Esophagus muscularis mucosa (tissue), 4 donors: Measurements from ENCODE around the gene SLC12A8. TPM values are rescaled to one million over a fixed set of nuclear protein-coding genes. Genes with fewer than 3 reads are reported as not detected.
A peak's percentile ranks its signal among the peaks of the same experiment; 100 is the strongest.

Experiments used
- DNase-seq: peaks from one replicate; pipeline ENCODE4 v3.0.0-alpha.2; 2017; ENCODE audit errors: extremely low spot score
- H3K27ac ChIP-seq, 4 donors: fragments of 200-600 bp; sonication (generic); replicated peaks in 1 of 4; 1 replicate in 3 of 4; 2 replicates in 1 of 4; pipeline ENCODE4 v1.5.1; 2016 to 2019; ENCODE audit warnings: mild to moderate bottlenecking in 1 of 4
- H3K27me3 ChIP-seq, 4 donors: fragments of 200-600 bp; sonication (generic); one replicate each; pipeline versions ENCODE4 v1.5.1 to v1.6.0; 2016 to 2019
- H3K36me3 ChIP-seq, 4 donors: fragments of 200-600 bp; sonication (generic); one replicate each; pipeline ENCODE4 v1.5.1; 2016 to 2019
- H3K4me1 ChIP-seq, 4 donors: fragments of 200-600 bp; sonication (generic); one replicate each; pipeline ENCODE4 v1.5.1; 2016 to 2019
- H3K4me3 ChIP-seq, 4 donors: fragments of 200-600 bp; sonication (generic); 1 replicate in 2 of 4; 2 replicates in 2 of 4; pipeline ENCODE4 v1.5.1; 2016 to 2019; ENCODE audit warnings: mild to moderate bottlenecking in 4 of 4, moderate library complexity in 1 of 4
- H3K9me3 ChIP-seq, 4 donors: fragments of 200-600 bp; sonication (generic); 1 replicate in 3 of 4; 2 replicates in 1 of 4; pipeline ENCODE4 v1.5.1; 2016 to 2019
- EP300 ChIP-seq: sonication (generic); formaldehyde crosslinking; IDR thresholded peaks from one replicate; pipeline ENCODE4 v1.6.1; 2017; ENCODE audit warnings: antibody characterized with exemption
- POLR2A ChIP-seq: fragments of 450-650 bp; IDR thresholded peaks from one replicate; pipeline ENCODE4 v1.6.1; 2017; ENCODE audit warnings: antibody characterized with exemption, moderate library complexity, mild to moderate bottlenecking, low read depth
- POLR2AphosphoS5 ChIP-seq, 2 donors: sonication (generic); formaldehyde crosslinking; IDR thresholded peaks; one replicate each; pipeline ENCODE4 v1.6.1; 2017; ENCODE audit warnings: antibody characterized with exemption in 2 of 2
- WGBS: methylation state at CpG from one replicate; pipeline ENCODE4 v1.1.5; 2018; 5-methylcytosine and 5-hydroxymethylcytosine counted together
- intact Hi-C: fragments of 100-400 bp; cut with DNase I; formaldehyde crosslinking; loops from one replicate; pipeline ENCODE4 v1.15.1; 2023
- total RNA-seq, 4 donors: library from RNA; depleted of rRNA; stranded (reverse); fragments of >200 nt; gene quantifications; one replicate each; pipeline versions ENCODE4 v1.1.0 to v1.2.1, GENCODE V29; 2016
- TF ChIP-seq, protein P1 (sequence below), 3 experiments: fragments of 200-600 bp in 2 of 3; fragments of 450-650 bp in 1 of 3; sonication (generic) in 2 of 3; IDR thresholded peaks; one replicate each; pipeline ENCODE4 v1.5.1; 2017 to 2019; ENCODE audit warnings: antibody characterized with exemption in 3 of 3, mild to moderate bottlenecking in 2 of 3, moderate library complexity in 1 of 3

Gene SLC12A8
- total RNA-seq, 4 donors from 2014 or later = 0.46 to 2.9 (median 1.6) TPM; not detected in 1

DNA sequence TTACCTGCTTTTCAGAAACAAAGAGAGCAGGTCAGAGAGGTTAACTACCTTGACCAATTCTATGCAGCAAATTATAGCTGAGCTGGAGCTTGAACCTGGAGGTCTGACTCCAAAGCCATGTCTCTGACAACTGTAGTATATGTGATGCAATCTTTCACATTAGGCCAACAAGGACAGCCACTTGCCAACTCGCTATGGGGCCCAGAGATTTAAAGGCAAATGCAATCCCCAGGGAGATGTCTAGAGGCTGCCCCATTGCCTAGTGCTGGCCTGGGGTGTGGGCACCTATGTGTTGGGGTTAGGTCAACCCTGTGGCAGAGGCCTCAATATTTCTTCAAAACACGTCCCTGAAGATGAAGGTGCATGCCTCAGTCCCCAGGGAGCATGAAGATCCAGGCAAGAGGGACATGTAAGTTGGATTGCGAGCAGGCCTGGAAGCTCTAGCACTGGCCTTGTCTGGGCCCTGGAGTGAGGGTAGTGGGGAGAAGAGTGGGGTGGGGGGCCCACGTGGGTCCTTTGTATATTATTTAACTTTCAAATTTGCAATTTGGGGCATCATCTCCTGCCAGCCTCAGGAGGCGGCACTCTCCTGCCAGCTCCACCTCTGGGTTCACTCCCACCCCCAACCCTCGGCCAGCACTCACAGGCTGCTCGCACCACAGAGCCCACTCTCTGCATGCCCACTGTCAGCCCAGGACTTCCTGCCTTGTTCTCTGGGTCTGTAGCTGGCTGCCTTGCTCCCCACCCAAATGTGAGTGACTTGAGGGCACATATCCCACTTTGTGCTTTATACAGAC is 64.3 kb downstream of the SLC12A8 start:
- TF ChIP-seq POLR2A = no peak
- TF ChIP-seq, protein P1, sequence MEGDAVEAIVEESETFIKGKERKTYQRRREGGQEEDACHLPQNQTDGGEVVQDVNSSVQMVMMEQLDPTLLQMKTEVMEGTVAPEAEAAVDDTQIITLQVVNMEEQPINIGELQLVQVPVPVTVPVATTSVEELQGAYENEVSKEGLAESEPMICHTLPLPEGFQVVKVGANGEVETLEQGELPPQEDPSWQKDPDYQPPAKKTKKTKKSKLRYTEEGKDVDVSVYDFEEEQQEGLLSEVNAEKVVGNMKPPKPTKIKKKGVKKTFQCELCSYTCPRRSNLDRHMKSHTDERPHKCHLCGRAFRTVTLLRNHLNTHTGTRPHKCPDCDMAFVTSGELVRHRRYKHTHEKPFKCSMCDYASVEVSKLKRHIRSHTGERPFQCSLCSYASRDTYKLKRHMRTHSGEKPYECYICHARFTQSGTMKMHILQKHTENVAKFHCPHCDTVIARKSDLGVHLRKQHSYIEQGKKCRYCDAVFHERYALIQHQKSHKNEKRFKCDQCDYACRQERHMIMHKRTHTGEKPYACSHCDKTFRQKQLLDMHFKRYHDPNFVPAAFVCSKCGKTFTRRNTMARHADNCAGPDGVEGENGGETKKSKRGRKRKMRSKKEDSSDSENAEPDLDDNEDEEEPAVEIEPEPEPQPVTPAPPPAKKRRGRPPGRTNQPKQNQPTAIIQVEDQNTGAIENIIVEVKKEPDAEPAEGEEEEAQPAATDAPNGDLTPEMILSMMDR (IDR thresholded peaks at IDR 0.05) = no peak
- TF ChIP-seq POLR2AphosphoS5 (IDR thresholded peaks at IDR 0.05) = no peak
- TF ChIP-seq EP300 = no peak
- Histone ChIP-seq H3K9me3 (no peaks in the 10 kb centered on the region), H3K4me1 (peaks cover 37 to 55% (median 48%) of the 10 kb centered on the region in 4 donors), H3K4me3 (no peak overlapping the region), H3K27ac (peak overlapping the region in 3 of 4 donors; percentile 12 to 53 (median 31)), H3K36me3 (no peaks in the 10 kb centered on the region), H3K27me3 (no peaks in the 10 kb centered on the region)
- WGBS = 89% methylated on average over 6 of the region's 7 CpGs
- no peak for DNase-seq
- intact Hi-C loops = no loop called here

DNA sequence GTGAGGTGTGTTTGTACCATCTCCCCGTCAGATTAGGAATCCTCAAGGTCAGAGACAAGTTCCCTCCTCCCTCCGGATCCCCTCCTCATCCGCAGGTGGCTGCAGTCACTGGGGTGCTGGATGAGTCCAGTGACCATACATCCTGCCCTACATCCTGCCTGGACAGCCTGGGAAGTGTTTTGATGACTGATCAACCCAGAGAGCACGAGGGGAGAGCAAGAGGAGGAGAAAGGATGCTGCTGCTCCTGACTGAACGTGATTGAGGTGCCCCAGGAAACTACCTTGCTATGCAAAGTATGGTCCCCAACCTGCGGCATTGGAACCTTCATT is 65.1 kb downstream of the SLC12A8 start:
- no peaks in the 10 kb centered on the region for H3K36me3 ChIP-seq
- WGBS = 71% methylated on average over 6 of the region's 6 CpGs
- no peak overlapping the region for H3K4me3 ChIP-seq
- H3K27me3 ChIP-seq = no peaks in the 10 kb centered on the region
- peaks cover 44 to 63% (median 53%) of the 10 kb centered on the region in 4 donors for H3K4me1 ChIP-seq
- H3K27ac ChIP-seq = peak overlapping the region in 3 of 4 donors; percentile 21 to 53 (median 52)
- DNase-seq = no peak
- intact Hi-C loops = no loop called here
- TF ChIP-seq POLR2AphosphoS5 (IDR thresholded peaks at IDR 0.05) (no peak), EP300 (no peak), POLR2A (no peak)
- TF ChIP-seq, protein P1 (IDR thresholded peaks at IDR 0.05) = no peak
- no peaks in the 10 kb centered on the region for H3K9me3 ChIP-seq

DNA sequence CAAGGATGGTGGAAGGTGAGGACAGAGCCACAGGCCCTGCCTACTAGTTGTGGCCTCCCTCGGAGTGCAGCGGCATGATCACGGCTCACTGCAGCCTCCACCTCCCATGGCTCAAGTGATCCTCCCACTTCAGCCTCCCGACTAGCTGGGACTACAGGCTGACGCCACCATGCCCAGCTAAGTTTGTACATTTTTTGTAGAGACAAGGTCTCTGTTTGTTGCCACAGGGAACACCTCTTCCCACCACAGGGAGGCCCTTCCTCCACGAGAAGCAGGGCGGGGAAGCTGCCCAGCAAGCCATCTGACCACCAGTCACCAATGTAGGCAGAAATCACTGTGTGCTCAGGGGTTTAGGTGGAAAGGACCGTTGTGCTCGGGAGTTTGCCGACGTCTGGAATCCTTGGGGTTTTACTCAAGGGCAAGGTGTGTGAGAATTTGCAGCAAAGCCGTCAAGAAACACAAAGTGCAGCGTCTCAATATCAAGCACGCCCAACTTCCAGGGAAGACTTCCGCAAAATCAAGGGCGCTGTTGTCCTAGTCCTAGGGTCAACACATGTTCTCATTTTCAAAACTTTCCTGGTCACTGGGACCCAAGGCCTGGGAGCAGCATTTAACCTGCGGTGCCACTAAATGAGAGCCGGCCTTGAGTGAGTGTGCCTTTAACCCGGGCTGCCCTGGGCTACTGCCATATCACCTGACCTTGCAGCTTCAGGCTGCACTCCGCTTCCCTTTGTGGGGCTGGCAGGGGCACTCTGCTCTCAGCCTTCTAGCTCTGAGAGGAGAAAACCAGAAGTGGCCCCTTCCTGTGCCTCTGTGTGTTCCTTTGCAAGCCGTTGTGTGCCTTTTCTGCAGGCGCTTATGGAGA is 65.7 kb downstream of the SLC12A8 start:
- intact Hi-C loops = no loop called here
- 78% methylated on average over 19 of the region's 22 CpGs for WGBS

DNA sequence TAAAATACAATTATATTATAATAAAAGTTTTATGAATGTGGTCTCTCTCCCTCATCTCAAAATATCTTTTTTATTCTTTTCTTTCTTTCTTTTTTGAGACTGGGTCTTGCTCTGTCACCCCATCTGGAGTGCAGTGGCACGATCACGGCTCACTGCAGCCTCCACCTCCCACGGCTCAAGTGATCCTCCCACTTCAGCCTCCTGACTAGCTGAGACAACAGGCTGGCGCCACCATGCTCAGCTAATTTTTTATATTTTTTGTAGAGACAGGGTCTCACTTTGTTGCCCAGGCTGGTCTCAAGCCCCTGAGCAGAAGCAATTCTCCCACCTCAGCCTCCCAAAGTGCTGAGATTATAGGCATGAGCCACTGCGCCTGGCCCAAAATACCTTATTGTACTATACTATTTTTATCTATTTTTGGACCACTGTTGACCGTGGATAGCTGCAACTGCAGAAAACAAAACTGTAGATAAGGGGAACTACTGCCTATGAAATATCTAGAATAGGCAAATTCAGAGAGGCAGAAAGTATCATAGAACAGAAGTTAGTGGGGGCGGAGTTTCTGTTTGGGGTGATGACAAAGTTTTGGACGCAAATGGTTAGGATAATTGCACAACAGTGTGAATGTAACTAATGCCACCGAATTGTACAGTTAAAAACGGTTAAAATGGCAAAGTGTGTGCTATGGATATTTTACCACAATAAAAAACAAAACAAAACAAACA is 66.6 kb downstream of the SLC12A8 start:
- Histone ChIP-seq H3K9me3 (no peaks in the 10 kb centered on the region), H3K27me3 (no peaks in the 10 kb centered on the region), H3K27ac (peak overlapping the region; percentile 21 to 53 (median 38)), H3K4me3 (no peak overlapping the region), H3K4me1 (peaks cover 59 to 78% (median 61%) of the 10 kb centered on the region in 4 donors), H3K36me3 (no peaks in the 10 kb centered on the region)
- TF ChIP-seq EP300 = no peak
- TF ChIP-seq, protein P1 (IDR thresholded peaks at IDR 0.05) = no peak
- no peak for TF ChIP-seq POLR2AphosphoS5 (IDR thresholded peaks at IDR 0.05)
- no peak for TF ChIP-seq POLR2A
- intact Hi-C loops = no loop called here
- WGBS = 78% methylated on average over 10 of the region's 10 CpGs
- DNase-seq = no peak

More for the DNA sequence above, 65.7 kb downstream of the SLC12A8 start:
- no peak for TF ChIP-seq EP300
- no peak for TF ChIP-seq POLR2AphosphoS5 (IDR thresholded peaks at IDR 0.05)
- TF ChIP-seq POLR2A = no peak
- TF ChIP-seq, protein P1 (IDR thresholded peaks at IDR 0.05) = no peak
- Histone ChIP-seq H3K36me3 (no peaks in the 10 kb centered on the region), H3K27ac (peak overlapping the region; percentile 21 to 53 (median 37)), H3K4me3 (no peak overlapping the region), H3K4me1 (peaks cover 50 to 69% (median 59%) of the 10 kb centered on the region in 4 donors), H3K27me3 (no peaks in the 10 kb centered on the region), H3K9me3 (no peaks in the 10 kb centered on the region)
- DNase-seq = no peak
